ENCODE data around the gene GJC1.

GJC1 gene

DNA sequence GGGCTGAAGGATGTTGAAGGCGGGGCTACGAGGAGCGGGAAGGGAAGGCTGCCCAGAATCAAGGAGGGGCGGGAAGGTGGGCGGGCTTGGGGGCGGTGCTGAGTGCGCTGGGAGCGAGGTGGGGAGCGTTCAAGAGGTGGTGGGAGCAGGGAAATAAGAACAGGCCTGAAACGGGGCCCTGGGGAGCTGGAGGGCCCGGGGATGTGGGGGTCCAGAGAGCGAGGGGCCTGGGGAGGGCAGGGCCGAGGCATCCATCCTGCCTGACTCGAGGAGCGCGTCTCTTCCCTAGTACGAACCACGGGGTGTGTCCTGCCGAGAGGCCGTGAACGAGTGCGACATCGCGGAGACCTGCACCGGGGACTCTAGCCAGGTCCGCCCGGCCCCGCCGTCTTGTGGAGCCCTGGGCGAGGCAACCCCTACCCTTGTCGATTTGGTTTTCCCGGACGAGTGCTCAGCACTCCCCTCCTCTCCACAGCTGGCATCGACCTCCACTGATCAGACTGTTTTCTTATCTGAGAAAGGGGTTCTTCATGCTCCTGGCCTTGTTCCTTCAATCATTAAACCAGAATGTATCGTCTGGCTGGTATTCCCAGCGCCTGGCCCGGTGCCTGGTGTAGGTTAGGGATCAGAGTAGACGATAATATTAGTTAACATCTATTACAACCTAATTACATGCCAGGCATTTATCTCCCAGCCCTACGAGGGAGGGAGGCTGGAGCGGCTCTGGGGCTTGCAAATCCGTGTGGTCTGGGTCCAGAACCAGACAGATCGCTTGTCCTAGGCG lies 54.1 kb downstream of the GJC1 start:
- DNase-seq = no peak

DNA sequence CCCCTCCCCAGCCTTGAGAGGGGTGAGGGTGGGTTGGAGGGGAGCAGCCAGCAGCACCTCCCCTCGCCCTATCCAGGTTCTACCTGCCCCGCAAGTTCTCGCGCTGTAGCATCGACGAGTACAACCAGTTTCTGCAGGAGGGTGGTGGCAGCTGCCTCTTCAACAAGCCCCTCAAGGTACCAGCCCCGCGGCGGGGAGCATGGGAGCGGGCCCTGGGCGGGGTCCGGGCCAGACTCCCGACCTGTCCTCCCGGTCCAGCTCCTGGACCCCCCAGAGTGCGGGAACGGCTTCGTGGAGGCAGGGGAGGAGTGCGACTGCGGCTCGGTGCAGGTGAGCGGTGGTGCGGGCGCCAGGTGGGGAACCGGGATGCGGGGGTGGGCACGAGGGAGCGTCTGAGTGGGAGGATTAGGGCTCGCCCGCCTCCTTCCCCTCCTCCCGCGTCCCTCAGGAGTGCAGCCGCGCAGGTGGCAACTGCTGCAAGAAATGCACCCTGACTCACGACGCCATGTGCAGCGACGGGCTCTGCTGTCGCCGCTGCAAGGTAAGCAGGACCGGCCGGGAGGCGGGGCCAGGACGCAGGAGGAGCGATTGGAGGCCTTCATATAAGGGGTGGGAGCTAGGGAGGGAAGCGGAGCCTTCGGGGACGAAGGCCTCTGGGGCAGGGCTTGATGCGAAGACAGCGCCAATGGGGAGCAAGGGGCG lies 54.8 kb downstream of the GJC1 start:
- DNase-seq = peak; percentile 97

DNA sequence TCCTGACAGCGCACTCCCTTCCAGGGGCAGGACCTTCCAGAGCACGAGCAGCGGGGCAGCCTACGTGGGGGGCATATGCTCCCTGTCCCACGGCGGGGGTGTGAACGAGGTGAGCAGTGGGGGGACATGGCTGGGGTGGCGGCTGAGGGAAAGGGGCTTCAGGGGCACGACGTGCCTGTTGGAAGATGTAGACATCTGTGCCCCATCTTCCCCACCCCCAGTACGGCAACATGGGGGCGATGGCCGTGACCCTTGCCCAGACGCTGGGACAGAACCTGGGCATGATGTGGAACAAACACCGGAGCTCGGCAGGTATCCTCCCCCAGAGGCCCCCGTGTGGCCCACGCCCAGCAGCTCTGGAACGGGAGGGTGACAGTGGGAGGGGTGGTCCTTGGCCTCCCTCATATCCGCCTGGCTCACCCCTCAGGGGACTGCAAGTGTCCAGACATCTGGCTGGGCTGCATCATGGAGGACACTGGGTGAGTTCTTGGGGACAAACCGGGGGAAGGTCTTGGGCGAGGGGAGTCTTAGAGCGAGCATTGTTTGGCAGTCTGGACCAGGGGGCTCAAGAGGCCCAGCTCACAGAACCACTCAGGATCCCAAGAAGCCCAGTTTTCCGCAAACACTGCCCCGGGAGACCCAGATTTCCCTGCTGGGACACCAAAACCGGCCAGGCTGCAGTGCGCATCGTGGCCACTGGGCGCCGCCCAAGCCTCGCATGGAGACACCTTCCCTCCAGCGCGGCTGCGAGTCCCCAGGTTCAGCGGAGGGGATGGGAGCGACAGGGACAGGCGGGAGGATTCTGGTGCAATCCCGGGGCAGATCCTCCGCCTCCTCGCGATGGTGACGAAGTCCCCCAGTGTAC lies 55.6 kb downstream of the GJC1 start:
- DNase-seq = peak; percentile 72 to 85

DNA sequence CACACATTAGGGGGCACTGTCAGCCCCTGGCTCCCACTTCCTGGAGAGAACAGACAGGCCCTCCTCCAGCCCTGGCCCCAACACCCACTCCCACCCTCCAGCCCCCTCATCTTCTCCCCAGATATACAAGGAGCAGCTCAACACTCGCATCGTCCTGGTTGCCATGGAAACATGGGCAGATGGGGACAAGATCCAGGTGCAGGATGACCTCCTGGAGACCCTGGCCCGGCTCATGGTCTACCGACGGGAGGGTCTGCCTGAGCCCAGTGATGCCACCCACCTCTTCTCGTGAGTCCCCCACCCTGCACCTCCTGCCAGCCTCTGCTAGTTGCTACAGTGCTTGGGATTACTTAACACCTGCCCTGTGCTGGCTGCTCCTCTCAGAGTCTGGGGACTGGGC lies 56.9 kb downstream of the GJC1 start:
- no peak for DNase-seq

DNA sequence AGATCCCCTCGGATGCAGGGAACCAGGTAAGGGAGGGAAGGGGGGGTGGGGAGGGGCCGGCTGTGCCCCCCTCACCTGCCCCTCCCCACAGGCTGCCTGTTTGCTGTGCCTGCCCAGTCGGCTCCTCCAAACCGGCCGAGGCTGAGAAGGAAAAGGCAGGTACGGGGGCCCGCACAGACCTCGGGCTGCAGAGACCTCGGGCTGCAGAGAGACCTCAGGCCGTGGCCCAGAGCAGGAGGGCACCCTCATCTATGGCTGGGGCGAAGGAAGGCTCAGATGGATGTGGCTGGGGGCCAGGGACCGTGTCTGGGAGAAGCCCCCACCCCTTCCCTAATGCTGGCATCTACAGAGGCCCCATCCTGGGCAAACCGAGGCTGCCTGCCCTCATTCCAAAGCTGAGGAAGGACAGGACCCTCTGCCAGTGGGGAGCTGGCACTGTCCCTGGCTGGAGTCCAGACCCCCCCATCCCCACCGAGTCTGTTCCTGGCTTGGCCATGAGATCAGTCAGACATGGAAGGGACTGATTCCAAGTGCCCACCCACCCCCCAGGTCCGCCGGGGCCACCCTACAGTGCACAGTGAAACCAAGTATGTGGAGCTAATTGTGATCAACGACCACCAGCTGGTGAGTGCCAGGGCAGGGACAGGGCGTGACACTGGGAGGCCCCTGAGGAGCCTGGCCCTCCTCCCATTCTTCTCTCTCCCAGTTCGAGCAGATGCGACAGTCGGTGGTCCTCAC lies 57.6 kb downstream of the GJC1 start:
- no peak for DNase-seq

DNA sequence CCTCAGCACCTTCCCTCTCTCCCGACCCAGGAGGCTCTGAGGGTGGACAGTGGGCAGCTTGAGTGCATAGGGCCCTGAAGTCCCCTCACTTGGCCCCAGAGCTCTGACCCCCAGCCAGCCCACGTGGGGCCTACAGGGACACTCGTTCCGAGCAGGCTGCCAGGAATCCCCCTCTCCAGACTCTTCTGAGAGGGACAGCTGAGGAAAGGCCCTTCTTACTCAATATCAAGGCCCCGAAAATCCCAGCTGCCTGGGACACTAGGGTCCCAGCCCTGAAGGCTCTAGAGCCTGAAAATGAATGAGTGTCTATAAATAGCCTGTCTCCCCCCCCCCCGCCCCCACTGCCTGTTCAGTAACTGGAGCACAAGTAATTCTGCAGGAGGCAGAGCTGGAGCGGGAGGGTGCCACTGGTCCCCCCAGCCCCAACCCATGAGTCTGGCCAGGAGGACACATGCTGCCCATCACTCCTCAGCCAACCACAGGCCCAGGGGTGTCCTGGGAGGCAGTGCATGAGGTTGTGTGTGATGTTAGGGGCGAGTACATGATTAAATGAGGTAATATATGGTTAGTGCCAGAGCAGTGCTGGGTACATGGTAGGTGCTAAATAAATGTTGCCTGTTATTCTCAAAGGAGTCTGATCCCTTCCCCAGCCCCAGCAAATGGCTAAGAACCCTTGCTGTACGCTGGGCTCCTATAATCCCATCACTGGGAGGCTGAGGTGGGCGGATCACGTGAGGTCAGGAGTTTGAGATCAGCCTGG lies 59.7 kb downstream of the GJC1 start:
- no peak for DNase-seq

DNA sequence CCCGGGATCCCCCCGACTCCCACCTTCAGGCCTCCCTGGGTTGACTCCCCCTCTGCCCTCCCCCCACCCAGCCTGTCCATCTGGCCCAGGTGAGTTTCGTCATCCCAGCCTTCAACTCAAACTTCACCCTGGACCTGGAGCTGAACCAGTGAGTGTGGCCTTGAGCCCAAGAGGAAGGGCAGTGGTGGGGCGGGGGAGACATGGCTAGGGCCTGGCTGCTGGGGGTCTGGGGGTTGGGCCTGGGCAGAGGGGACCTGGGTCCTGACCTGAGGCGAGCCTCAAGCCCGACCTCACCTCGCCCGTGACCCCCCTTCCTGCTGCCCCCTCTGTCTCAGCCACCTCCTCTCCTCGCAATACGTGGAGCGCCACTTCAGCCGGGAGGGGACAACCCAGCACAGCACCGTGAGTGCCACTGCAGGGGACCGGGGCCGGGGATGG lies 60.4 kb downstream of the GJC1 start:
- no peak for DNase-seq

DNA sequence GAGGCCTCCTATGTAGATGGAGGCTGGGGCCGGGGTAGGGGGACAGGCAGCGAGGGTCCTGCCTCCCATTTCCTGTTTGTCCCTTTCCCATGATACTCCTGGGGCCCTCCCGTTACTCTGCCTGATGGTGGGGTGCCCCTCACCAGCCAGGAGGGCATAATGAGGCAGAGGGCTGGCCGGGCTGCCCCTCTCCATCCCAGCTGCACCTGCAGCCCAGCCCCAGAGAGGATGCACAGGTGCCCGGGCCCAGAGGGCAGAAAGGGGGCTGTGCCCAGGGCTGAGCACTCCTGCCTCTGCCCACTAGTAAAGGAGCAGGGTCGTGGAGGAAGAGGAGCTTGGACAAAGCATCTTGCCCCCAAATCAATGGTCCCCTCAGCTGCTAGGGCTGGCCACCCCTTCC lies 60.9 kb downstream of the GJC1 start:
- no peak for DNase-seq

DNA sequence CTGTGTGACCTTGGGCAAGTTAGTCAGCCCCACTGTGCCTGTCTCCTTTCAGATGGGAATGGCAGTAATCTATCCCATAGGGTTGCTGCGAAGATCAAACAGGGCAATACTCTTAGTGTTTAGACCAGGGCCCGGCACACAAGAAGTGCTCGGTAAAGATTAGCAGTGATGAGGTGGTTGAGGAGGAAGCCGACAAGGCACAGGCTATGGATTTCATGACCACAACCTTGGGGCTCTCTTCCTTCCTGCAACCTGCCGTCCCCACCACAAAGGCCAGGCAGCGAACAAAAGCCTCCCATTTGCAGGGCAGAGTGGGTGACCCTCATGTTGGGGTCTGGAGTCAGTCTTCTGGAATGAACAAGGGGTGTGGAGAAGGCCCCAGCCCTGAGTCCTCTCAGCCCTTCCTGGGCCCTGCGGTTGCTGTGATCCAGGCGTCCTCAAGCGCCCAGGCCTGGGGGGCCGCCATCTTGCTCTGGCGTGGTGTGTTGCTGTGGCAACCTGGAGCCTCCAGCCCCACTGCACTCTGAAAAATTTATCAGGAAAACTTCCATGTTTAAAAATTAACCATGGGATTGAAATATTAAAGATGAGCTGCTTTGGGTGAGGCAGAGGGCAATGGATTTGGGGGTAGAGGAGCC lies 61.5 kb downstream of the GJC1 start:
- DNase-seq = no peak

DNA sequence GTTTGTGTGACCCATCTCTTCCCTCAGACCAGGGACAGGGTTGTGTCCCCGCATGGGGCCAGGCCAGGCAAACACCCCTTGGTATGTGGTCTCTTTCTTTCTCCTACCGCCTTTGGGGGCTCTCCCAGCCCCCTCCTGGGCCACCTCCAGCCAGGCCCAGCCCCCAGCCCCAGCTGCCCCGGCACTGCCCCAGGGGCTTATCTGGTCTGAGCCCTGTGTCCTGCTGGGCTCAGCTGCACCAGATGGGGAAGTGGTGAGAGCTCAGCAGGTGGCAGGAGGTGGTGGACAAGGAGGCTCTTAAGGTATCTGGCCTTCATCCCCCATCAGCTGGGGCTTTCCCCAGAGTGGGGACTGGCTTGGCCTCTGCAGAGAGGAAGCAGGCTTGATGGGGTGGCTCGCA lies 62.6 kb downstream of the GJC1 start:
- DNase-seq = no peak

DNA sequence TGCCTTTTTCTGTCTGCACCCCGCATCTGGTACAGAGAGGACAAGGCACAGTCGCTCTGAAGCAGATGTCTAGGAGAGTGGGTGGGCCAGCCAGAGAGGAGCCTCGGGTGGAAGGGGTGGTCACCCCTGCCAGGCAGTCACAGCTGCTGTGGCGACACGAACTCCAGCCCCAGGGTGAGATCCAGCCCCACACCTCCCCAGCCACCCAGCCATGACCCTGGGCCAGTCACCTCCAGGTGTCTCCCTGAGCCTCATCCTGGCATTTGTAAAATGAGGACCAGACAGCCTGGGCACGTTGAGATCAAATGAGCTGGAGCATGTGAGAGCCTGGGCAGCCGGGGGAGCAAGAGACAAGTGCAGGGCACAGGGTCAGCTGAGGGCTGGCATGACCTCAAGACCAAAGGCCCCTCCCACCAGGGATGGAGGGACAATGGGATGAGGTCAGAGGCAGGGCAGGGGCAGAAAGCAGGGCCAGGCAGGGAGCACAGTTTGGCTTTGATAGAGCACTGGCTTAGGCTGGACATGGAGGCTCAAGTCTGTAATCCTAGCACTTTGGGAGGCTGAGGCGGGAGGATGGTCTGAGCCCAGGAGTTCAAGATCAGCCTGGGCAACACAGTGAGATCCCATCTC lies 63.6 kb downstream of the GJC1 start:
- no peak for DNase-seq

DNA sequence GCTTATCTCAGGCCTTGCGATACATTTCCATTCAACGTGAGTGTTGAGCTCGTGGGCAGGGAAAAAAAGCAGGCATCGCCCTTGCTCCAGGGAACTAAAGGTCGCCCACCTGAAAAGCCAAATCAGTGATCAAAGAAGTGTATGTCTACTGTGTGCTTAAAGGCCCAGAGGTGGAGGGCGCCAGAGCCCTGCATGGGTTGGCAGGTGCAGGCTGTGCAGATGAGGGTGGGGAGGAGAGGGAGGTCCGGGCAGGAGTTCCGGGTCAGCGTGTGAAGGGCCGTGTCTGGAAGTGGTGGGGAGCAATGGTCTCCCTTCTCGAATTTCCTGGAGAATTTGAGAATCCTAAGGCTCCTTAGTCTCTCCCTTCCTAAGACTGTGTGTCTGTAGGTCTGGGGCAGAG lies 64.1 kb downstream of the GJC1 start:
- DNase-seq = no peak

DNA sequence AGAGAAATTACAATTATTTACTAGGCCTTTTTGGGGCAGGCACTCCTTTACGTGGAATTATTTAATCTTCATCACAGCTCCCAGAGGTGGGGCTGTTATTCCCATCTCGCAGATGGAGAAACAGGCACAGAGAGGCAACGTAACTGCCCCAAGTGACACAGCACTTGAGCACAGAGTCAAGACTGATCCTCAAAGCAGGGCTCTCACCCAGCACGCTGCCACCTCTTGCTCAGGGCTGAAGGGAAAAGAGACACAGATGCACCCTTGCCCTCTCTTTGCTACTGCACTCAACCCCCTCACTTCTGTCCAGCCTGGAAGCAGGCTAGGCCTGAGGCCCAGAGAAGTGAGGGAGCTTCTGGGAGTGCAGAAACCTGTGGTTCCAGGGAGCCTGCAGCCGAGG lies 66.9 kb downstream of the GJC1 start:
- DNase-seq = no peak

DNA sequence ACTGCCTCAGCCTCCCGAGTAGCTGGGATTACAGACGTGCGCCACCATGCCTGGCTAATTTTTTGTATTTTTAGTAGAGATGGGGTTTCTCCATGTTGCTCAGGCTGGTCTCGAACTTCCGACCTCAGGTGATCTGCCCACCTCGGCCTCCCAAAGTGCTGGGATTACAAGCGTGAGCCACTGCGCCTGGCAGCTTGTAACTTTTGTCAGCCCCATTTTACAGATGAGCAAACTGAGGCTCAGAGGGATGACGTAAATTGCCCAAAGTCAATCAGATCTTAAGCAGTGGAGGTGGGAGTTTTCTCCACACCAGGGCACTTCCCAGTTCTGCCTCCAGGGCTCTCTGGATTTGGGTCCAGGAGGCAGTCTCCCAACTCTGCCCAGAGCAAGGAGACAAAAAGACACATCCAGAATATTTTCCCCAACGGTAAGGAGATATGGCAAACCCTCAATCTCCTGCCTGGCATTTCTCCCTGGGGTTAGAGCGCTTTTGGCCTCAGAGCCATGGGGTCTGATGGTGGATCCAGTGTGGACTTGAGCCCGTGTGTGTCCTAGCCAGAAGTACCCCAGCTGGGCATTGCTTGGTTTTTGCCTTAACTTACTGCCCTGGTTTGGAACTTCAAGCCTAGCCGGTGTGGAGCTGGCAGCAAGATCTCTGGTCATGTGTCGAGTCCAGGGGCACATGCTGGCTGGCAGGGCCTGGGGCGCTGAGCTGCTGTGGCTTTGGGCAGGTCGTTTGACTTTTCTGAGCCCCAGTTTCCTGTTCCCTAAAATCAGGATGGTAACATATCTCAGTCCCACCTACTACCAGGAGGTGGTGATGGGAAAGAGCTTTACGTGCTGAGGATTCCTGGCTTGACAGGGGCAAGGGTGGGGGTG lies 67.9 kb downstream of the GJC1 start:
- DNase-seq = no peak

DNA sequence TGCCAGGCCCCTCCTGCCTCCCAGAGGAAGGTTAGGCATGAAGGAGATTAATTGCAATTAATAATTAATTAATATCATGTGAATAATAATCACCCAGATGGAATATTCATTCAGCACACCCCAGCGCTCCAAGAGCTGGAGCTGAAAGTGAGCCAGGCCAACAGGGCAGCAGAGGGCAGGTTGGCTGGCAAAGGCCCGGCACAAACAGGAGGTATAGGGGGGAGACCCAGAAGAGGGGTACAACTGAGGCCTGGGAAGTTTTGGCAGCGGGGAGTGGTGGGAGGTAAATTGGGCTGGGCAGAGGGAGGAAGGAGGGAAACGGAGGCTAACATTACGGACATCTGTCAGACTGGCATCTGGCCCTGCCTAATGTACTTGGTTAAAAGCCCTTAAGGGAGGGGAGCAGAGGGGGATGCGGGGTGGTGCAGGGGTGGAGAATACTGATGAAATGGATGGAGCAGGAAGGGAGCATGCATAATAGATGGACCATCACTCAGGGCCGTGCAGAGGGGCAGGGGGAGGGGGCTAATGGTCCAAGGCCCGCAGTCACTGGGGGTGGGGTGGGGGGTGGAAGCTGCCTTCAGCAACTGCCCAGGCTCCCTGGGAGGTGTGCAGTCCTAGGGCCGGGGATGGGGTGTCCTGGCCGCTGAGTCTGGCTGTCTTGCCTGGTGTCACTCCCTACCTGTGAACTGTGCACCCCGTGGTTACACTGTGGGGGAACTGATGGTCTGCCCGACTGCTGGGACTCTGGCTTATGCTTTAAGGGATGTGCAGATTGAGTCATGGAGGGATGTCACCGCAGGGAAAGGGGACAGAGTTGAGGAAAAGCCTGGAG lies 69.4 kb downstream of the GJC1 start:
- DNase-seq = no peak

DNA sequence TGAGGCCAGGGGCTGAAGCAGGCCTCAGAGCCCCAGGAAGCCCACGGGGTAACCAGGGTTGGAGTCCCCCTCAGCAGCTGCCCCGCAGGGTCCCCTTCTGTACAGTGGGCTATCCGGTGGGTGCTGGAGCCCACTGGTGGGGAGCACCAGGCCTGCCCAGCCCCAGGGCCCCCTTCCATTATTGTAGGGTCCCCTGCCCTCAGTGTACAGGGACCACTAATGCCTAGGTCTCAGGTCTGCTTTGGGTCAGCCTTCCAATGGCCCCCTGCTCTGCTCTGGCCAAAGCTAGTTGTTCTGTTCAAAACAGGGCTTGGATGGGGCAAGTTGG lies 70.2 kb downstream of the GJC1 start:
- DNase-seq = no peak

DNA sequence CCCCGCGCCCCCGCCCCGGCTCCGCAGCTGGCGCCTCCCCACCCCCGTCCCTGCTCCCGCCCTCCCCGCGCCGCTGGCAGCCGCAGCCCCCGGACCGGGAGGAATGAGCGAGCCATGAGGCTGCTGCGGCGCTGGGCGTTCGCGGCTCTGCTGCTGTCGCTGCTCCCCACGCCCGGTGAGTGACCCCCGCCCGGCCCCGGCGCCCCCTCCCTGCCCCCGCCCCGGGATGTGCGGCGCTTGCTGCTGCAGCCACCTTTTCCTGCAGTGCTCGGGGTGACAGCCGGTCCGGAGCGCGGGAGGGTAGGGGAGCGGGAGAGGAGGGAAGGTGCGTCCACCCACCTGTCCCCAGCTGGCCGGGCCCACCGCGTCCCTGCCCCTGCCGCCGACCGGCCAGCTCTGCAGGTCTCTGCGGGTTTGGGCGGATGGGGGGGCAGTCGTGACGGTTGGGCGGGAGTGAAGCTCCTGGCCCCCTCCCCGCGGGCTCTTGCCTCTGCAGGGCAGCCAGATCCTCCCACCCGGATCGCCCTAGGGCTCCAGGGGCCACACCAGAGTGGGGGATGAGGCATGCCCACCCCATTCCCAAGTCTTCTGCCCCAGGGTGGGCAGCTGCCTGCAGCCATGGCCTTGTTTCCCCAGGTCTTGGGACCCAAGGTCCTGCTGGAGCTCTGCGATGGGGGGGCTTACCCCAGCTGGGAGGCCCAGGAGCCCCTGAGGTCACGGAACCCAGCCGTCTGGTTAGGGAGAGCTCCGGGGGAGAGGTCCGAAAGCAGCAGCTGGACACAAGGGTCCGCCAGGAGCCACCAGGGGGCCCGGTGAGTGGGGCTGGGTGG lies 70.8 kb downstream of the GJC1 start:
- DNase-seq = no peak

DNA sequence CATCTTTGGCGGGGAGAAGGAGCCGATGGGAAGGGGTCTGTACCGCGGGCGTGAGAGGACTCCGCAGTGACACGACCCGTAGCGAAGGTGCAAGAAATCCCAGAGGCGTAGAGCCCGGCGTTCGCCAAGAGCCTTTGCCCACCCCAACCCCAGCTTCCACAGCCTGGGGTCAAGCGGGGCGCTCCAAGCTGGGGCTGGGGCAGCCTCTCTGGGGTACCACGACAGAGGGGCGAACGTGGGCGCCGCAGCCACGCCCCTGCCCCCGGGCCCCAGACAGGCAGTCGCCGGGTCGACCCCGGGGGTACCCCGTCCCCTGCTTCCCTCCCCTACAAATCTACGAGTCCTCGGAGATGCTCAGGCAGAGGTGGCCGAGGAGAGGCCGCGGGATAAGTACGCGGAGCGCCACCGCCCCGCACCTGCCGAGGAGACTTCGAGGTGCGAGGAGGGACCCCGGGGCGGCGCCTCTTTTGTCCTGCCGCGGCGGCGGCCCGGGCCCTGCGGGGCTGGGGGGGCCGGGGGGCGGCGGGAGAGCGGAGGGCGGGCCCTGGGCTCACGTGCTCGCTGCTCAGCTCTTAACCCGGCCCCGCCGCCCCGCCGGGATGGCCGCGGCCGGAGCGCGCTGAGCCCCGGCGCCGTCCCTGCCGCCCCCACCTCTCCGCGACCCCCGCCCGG lies 71.5 kb downstream of the GJC1 start, which contains the start of gene ADAM11:
Gene ADAM11 (plus strand): TSS at position 575 of the 672 bp plus-strand sequence. CDS start 212 bp downstream, outside the sequence.
- no peak for DNase-seq
